Erythroblast (primary cell): ENCODE data around the gene PTPRD.

ENCODE experiments used
- GATA1 ChIP-seq: IDR thresholded peaks from 2 replicates; pipeline ENCODE4 v1.6.1; 2011; ENCODE audit warnings: low read depth, mild to moderate bottlenecking, control low read depth, low read length, moderate library complexity
- POLR2A ChIP-seq: IDR thresholded peaks from 2 replicates; pipeline ENCODE4 v1.6.1; 2011; ENCODE audit warnings: mild to moderate bottlenecking, low read length

DNA sequence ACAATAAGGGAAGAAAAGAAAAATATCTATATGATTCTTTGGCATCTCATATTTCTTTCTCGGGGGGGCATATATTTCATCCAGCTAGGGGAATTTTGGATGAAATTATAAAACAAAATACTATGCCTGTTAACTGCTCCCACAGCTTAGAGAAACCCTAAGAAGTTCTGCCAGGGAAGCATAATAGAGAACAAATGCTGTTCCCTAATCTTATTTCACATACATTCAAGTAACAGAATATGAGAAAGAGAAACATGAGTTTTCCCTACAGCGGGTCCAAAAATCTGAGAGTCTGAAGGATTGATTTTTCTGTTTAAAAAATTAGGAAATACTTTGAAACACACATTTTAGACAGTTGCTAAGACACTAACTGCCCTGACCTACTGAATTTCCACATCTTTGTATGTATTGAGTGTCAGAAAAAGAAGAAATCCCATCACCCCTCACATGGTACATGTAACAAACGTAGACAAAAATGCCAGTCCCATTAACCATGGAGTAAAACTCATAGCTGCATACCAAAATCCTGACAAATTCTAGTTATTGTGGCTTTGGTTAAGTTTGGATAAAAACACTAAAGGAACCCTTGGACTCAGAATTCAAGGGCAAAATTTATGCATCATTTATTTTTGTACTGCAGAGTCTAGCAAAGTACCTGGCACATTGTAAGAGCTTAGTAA, 2193.1 kb downstream of the PTPRD start:
- TF ChIP-seq POLR2A, result no peak
- no peak for TF ChIP-seq GATA1
